GM10248 (cell line): Measurements from ENCODE around the gene KCNK18.

ENCODE experiments used
- CTCF ChIA-PET: fragments of 300-600 bp; sonication (Branson Sonifier 250); formaldehyde crosslinking; extraction: SDS; loops from one replicate; lab custom pipeline; 2021; ENCODE audit warnings: antibody characterized with exemption; lab: Yijun Ruan, JAX
- POLR2A ChIA-PET: fragments of 350-650 bp; sonication (Branson Sonifier 250); formaldehyde crosslinking; extraction: SDS; loops from one replicate; lab custom pipeline; 2020; ENCODE audit warnings: antibody characterized with exemption; lab: Yijun Ruan, JAX
- DNase-seq: peaks from one replicate; pipeline ENCODE4 v3.0.0; 2012; ENCODE audit errors: extremely low spot score
- TF ChIP-seq, protein P1 (sequence below): IDR thresholded peaks from 2 replicates; pipeline ENCODE4 v1.5.1; 2012; ENCODE audit warnings: mild to moderate bottlenecking, low read depth; ENCODE audit errors: extremely low read depth, missing control alignments, control extremely low read depth

The KCNK18 gene

DNA sequence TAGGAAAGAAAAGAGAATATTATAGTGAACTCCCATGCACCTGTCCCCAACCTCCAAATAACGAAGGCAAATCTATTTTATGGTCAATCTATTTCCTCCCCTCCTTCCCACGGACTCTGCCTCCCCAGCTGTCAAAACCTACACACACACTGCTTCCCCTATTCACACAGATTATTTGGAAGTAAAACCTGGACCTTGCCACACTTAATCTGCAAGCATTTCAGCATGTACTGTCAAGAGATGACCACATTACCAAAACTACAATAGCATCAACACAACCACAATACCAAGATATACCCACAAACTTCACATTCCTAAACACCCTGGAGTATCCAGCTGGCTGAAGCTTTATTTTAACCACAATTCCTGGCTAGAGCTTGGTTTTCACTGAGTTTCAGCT lies 27.8 kb upstream of the KCNK18 start:
- ChIA-PET POLR2A (no interaction called here), CTCF (interaction anchor here (1.0 to 9.9 kb wide), 4 partner anchors 9 to 381 kb away, joined by 3 to 130 read pairs (median 40); no protein-coding TSS in a partner anchor)
- TF ChIP-seq, protein P1, sequence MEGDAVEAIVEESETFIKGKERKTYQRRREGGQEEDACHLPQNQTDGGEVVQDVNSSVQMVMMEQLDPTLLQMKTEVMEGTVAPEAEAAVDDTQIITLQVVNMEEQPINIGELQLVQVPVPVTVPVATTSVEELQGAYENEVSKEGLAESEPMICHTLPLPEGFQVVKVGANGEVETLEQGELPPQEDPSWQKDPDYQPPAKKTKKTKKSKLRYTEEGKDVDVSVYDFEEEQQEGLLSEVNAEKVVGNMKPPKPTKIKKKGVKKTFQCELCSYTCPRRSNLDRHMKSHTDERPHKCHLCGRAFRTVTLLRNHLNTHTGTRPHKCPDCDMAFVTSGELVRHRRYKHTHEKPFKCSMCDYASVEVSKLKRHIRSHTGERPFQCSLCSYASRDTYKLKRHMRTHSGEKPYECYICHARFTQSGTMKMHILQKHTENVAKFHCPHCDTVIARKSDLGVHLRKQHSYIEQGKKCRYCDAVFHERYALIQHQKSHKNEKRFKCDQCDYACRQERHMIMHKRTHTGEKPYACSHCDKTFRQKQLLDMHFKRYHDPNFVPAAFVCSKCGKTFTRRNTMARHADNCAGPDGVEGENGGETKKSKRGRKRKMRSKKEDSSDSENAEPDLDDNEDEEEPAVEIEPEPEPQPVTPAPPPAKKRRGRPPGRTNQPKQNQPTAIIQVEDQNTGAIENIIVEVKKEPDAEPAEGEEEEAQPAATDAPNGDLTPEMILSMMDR, result no peak
- no peak for DNase-seq

DNA sequence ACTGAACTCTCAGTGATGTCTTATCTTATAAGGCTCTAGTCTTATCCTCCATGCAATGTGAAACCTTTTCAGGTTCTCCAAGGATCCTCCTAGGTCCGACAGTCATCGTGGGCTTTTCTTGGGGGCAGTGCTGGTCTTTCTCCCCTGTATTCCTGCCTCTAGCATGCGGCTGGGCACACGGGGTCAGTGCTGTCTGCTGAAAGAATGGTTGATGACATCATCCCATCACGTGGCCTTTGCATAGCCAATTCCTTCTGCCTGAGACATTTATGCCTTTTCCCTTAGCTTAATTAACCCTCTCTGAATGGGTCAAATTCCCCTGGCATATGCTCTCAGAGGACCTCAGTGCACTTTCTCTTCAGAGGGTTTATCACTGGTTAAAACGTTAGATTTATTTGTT lies 27.0 kb upstream of the KCNK18 start:
- POLR2A ChIA-PET, result no interaction called here
- DNase-seq, result no peak
- TF ChIP-seq, protein P1, result no peak

DNA sequence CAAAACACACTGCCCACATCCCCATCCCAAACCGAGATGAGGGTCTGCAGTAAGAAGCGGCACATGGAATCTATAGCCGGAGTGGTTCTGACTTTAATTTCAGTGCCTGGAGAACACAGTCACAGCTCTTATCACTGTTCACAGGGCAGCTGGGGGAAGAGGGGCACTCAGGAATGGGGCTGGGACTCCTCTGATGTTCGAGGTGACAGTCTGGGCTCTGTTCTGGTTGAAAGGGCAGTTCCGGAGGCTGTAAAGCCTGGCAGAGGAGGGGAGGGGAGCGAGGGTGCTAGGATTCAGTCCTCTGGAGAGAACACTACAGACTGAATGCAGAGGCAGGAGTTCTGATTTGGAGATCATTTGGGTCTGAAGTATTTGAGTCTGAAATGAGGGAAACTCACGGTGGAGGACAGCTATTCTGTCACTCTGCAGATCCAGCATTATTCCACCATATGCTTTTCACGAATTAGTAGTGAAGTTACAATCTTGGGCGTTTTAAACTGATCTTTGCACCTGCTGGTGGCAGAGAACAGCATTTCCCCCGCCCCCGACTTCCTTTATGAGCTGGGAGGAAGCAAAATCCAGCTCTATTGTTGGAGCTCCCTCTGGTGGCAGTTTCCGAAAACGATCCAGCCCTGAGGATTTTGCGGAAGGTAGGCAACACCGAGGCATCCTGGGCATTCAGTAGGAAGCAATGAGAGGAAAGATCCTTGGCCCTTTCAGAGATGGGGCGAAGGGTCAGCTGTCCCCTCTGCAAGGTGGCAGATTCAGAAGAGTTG lies 22.7 kb upstream of the KCNK18 start:
- TF ChIP-seq, protein P1, result peak; percentile 72
- peak; percentile 84 for DNase-seq
- POLR2A ChIA-PET, result no interaction called here
- CTCF ChIA-PET, result interaction anchor here (0.7 to 10.4 kb wide), 60 partner anchors 9 to 699 kb away, joined by 3 to 183 read pairs (median 4); partner anchors contain the start of genes ENO4 and KCNK18

More for the DNA sequence above, 27.0 kb upstream of the KCNK18 start:
- CTCF ChIA-PET, result interaction anchor here (1.0 to 9.9 kb wide), 3 partner anchors 8 to 382 kb away, joined by 3 to 130 read pairs (median 75); no protein-coding TSS in a partner anchor

DNA sequence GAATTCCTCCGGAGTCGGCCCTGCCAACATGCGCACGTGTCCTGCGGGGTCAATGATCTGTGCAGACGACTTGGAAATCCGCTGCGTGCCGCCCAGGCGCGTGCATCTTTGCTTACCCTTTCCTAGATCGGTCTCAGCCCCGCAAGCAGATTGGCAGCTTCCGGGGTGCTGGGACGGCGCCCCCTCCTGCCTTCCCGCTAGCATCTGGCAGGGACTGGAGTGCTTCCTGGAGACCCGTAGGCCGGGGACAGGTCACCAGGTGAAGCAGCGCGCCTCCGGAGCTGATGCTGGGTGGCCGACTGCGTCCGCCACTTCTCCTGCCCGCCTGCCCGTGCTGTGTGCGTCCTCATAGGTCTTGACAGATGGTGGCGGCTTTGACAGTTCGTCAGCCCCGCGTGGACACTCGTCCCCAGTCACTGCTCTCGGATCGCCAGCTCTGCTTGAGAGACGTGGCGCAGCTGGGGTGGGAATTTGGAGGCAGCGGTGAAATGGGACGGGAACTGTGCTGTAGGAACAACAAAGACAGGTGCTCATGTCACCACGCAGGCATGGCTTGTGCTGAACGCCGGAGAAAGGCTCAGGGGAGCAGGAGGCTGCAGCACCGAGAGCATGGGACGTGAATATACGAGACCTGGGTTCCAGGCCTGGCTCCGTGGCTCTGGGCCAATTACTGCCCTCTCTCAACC lies 21.9 kb upstream of the KCNK18 start:
- ChIA-PET POLR2A (no interaction called here), CTCF (interaction anchor here (0.7 to 10.4 kb wide), 59 partner anchors 9 to 700 kb away, joined by 3 to 183 read pairs (median 4); partner anchors contain the start of genes ENO4 and KCNK18)
- peak; percentile 41 for DNase-seq
- TF ChIP-seq, protein P1, result peak; percentile 19

DNA sequence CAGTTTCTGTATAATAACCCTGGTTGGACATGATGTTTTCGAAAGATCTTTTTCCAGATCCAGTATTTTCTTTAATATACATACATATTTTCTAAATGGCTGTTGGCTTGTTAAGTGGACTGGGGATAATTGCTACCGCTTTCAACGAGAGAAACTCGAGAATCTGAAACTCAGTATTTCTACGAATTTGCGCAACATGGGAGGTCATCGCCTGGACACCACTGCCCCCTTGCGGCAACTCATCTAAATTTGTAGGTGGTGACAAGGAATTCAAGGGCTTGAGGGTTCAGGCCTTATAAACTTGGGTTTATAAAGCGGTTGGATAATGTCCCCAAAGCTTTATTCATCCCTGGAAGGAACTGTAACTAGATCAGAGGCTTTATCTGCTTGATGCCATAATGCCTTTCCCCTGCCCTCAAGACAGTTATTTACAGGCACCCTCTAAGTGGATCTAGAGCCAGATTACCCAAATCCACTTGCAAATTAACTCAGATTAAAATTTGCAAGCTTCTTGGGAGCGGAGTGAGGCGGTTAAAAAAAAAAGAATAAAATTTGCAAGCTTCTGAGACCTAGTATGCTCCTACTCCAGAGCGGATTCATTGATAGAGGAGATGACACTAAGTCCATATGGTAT lies 21.3 kb upstream of the KCNK18 start:
- ChIA-PET CTCF (interaction anchor here (0.7 to 10.4 kb wide), 31 partner anchors 8 to 504 kb away, joined by 3 to 183 read pairs (median 7); partner anchors contain the start of gene KCNK18), POLR2A (no interaction called here)
- TF ChIP-seq, protein P1, result peak; percentile 78
- DNase-seq, result peak; percentile 74

DNA sequence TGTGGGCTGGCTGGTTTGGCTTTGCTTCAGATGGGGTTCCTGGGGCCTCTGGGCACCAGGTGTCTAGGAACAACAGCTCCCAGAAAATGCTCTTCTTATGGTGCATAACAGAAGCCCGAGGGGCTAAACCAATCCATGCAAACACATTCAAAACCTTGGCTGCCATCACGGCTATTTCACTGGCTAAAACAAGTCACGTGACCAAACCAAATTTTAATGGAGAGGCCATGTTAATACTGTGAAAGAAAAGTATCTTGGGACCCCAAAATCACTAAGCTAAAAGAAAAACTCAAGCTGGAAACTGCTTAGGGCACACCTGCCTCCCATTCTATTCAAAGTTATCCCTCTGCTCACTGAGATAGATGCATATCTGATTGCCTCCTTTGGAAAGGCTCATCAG lies 19.1 kb upstream of the KCNK18 start:
- TF ChIP-seq, protein P1, result no peak
- POLR2A ChIA-PET, result no interaction called here
- no peak for DNase-seq
- CTCF ChIA-PET, result interaction anchor here (0.7 to 10.4 kb wide), 4 partner anchors 8 to 382 kb away, joined by 3 to 183 read pairs (median 5); no protein-coding TSS in a partner anchor
